Subcutaneous abdominal adipose tissue (tissue), 5 donors: ENCODE data around the gene ADARB1.

Experiments
- H3K27ac ChIP-seq: one replicate; pipeline ENCODE4 v1.7.0; 2013; ENCODE audit warnings: low read depth, mild to moderate bottlenecking, inconsistent platforms, low read length, moderate library complexity
- H3K27me3 ChIP-seq, 5 donors: one replicate each; pipeline ENCODE4 v1.7.0; 2013; ENCODE audit warnings: low read length in 5 of 5, inconsistent platforms in 1 of 5; ENCODE audit not compliant: control insufficient read depth in 5 of 5, insufficient read depth in 4 of 5
- H3K36me3 ChIP-seq, 5 donors: one replicate each; pipeline ENCODE4 v1.7.0; 2013; ENCODE audit warnings: low read length in 5 of 5; ENCODE audit not compliant: control insufficient read depth in 5 of 5, insufficient read depth in 5 of 5
- H3K4me1 ChIP-seq, 5 donors: one replicate each; pipeline ENCODE4 v1.7.0; 2013; ENCODE audit warnings: low read length in 5 of 5, mild to moderate bottlenecking in 3 of 5, moderate library complexity in 1 of 5; ENCODE audit not compliant: control insufficient read depth in 5 of 5, insufficient read depth in 5 of 5
- H3K4me3 ChIP-seq, 5 donors: one replicate each; pipeline ENCODE4 v1.7.0; 2013; ENCODE audit warnings: low read length in 5 of 5, low read depth in 1 of 5
- H3K9ac ChIP-seq, 5 donors: one replicate each; pipeline ENCODE4 v1.7.0; 2013; ENCODE audit warnings: low read length in 5 of 5, mild to moderate bottlenecking in 4 of 5, moderate library complexity in 3 of 5
- H3K9me3 ChIP-seq, 5 donors: one replicate each; pipeline ENCODE4 v1.7.0; 2013; ENCODE audit warnings: low read length in 5 of 5; ENCODE audit not compliant: control insufficient read depth in 5 of 5
- donor health status: healthy.
- donor health status: healthy.
- donor health status: healthy.
- donor health status: healthy.
- donor health status: healthy.

The ADARB1 gene

DNA sequence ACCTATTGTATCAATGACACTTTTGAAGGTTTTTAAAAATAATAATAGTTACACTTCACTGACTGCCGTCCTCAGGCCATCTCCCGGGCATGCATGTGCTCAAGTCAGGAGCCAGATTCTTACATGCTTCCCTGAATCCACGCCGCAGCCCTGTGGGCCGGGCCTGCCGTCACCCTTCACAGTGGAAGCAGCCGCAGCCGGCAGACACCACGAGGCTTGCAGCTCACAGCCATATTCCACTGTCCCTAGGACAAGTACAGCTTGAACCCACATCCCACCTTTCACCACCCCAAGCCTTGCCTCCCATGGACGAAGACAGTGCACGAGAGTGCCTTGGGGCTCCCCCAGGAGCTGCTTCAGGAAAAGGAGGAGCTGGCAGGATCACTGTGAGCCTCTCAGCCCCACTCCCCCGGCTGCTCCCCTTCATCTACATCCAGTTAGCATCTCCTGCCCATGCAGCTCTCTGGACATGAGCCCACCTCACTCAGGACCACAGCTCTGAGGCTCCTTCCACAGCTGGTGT lies 136.1 kb downstream of the ADARB1 start:
- H3K27ac ChIP-seq, result no peak overlapping the region
- H3K27me3 ChIP-seq, result no peaks in the 10 kb centered on the region
- peaks cover 0 to 3% (median 0%) of the 10 kb centered on the region in 5 donors for H3K4me1 ChIP-seq
- H3K9ac ChIP-seq, result peak overlapping the region in 1 of 5 donors; percentile 6
- no peak overlapping the region for H3K4me3 ChIP-seq
- H3K36me3 ChIP-seq, result peaks cover 4 to 39% (median 35%) of the 10 kb centered on the region in 5 donors
- H3K9me3 ChIP-seq, result no peaks in the 10 kb centered on the region

DNA sequence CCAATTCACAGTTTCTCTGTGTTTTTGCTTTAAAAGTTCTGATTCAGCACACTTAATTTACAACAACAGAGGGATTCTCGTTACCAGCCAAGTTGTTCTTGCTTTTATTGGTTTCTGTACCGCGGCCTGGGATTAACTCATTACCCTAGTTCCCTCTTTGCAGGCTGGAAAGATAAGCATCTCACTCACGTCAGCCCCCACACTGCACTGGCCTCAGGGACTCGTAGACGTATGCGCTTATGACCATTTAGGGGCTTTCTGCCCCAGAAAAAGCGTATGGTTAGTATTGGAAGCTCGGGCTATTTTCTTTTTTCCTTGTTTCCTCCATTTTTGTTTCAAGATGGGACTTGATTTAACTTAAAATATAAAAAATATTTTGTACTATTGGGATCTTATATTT lies 137.3 kb downstream of the ADARB1 start:
- H3K27me3 ChIP-seq, result no peaks in the 10 kb centered on the region
- H3K9ac ChIP-seq, result no peak overlapping the region
- H3K27ac ChIP-seq, result no peak overlapping the region
- H3K4me3 ChIP-seq, result no peak overlapping the region
- peaks cover 0 to 4% (median 0%) of the 10 kb centered on the region in 5 donors for H3K9me3 ChIP-seq
- peaks cover 0 to 3% (median 0%) of the 10 kb centered on the region in 5 donors for H3K4me1 ChIP-seq
- peaks cover 0 to 39% (median 34%) of the 10 kb centered on the region in 5 donors for H3K36me3 ChIP-seq

DNA sequence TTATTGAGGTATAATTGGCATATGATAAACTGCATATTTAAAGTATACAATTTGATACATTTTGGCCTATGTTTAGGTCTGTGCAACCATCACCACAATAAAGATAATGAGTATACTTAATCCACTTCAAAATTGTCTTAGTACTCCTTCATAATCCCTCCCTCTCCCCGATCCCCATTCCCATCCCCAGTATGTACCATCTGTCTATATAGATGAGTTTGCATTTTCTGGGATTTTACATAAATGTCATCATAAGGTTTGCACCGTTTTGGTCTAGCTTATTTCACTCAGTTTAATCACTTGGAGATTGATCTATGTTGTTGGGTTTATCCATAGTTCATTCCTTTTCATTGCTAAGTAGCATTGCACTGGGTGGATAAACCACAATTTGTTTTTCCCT lies 139.0 kb downstream of the ADARB1 start:
- Histone ChIP-seq H3K4me1 (peaks cover 0 to 3% (median 0%) of the 10 kb centered on the region in 5 donors), H3K27ac (no peak overlapping the region), H3K9ac (no peak overlapping the region), H3K9me3 (peaks cover 0 to 10% (median 3%) of the 10 kb centered on the region in 5 donors), H3K4me3 (no peak overlapping the region), H3K36me3 (peaks cover 3 to 25% (median 22%) of the 10 kb centered on the region in 5 donors), H3K27me3 (no peaks in the 10 kb centered on the region)

DNA sequence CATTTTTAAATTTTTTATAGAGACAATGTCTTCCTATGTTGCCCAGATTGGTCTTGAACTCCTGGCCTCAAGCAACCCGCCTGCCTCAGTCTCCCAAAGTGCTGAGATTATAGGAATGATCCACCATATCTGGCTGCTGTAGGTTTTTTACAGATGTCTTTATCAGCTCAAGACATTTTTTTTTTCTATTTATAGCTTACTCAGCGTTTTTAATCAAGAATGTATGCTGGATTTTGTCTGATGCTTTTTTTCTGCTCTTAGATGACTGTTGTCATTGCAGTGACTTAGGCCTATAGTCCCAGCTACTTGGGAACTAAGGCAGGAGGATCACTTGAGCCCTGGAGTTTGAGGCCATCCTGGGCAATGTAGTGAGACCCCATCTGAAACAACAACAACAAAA lies 140.8 kb downstream of the ADARB1 start:
- Histone ChIP-seq H3K4me3 (no peak overlapping the region), H3K27me3 (no peaks in the 10 kb centered on the region), H3K9me3 (peaks cover 0 to 10% (median 3%) of the 10 kb centered on the region in 5 donors), H3K36me3 (peaks cover 3 to 25% (median 19%) of the 10 kb centered on the region in 5 donors), H3K27ac (no peak overlapping the region), H3K4me1 (peaks cover 0 to 8% (median 5%) of the 10 kb centered on the region in 5 donors), H3K9ac (no peak overlapping the region)

DNA sequence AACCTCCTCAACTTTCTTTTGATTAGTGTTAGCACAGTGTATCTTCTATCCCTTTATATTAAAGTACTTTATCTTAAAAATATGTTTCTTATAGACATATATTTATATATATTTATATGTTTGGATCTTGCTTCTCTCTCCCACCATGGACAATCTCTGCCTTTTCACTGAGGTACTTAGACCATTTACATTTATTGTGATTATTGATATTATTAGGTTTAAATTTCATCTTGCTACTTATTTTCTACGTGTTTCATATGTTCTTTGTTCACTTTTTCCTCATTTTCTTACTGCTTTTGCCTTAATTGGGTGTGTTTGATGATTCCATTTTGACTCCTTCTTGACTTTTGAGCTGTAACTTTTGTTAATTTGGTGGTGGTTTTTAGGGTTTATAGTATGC lies 142.6 kb downstream of the ADARB1 start:
- H3K9me3 ChIP-seq, result peaks cover 0 to 10% (median 3%) of the 10 kb centered on the region in 5 donors
- H3K4me3 ChIP-seq, result no peak overlapping the region
- no peak overlapping the region for H3K27ac ChIP-seq
- no peak overlapping the region for H3K9ac ChIP-seq
- H3K4me1 ChIP-seq, result peaks cover 0 to 12% (median 8%) of the 10 kb centered on the region in 5 donors
- no peaks in the 10 kb centered on the region for H3K27me3 ChIP-seq
- peaks cover 3 to 30% (median 25%) of the 10 kb centered on the region in 5 donors for H3K36me3 ChIP-seq

DNA sequence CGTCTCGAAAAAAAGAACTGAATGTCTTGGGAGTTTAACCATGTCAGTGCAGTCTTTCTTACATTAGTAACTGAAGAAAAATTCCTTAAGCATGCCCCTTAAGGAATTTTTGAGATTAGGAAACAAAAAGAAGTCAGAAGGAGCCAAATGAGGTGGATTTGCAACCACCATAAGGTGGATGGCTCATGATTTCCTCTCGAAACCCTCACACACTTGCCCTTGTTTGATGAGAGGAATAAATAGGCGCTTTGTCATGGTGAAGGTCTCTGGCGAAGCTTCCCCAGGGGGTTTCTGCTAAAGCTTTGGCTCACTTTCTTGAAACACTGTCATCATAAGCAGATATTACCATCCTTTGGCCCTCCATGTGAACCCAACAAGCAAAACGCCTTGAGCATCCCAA lies 145.1 kb downstream of the ADARB1 start:
- Histone ChIP-seq H3K36me3 (peaks cover 3 to 43% (median 37%) of the 10 kb centered on the region in 5 donors), H3K27me3 (no peaks in the 10 kb centered on the region), H3K4me1 (peaks cover 0 to 12% (median 8%) of the 10 kb centered on the region in 5 donors), H3K9me3 (peaks cover 0 to 10% (median 3%) of the 10 kb centered on the region in 5 donors), H3K27ac (no peak overlapping the region), H3K9ac (no peak overlapping the region), H3K4me3 (no peak overlapping the region)

DNA sequence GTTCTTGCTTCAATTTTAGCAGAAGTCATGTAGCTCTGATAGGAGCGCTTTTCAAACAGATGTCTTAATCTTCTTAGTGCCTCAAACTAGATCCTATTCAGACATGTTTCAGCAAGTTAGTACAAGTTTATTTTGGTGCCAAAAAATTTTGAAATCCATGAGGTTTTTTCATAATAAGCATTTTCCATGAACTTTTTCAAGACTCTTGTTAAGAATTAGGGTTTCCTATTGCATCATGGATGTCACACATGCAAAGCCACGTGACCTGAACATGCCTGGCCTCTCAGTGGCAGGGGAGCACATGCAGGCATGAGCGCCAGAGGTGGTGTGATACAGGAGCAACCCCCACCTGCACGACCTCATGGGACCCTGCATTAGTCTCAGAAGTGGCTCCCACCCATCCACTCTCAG lies 145.7 kb downstream of the ADARB1 start:
- Histone ChIP-seq H3K27me3 (no peaks in the 10 kb centered on the region), H3K4me3 (no peak overlapping the region), H3K9me3 (peaks cover 0 to 10% (median 3%) of the 10 kb centered on the region in 5 donors), H3K27ac (no peak overlapping the region), H3K4me1 (peaks cover 0 to 12% (median 8%) of the 10 kb centered on the region in 5 donors), H3K9ac (no peak overlapping the region), H3K36me3 (peaks cover 3 to 43% (median 37%) of the 10 kb centered on the region in 5 donors)

DNA sequence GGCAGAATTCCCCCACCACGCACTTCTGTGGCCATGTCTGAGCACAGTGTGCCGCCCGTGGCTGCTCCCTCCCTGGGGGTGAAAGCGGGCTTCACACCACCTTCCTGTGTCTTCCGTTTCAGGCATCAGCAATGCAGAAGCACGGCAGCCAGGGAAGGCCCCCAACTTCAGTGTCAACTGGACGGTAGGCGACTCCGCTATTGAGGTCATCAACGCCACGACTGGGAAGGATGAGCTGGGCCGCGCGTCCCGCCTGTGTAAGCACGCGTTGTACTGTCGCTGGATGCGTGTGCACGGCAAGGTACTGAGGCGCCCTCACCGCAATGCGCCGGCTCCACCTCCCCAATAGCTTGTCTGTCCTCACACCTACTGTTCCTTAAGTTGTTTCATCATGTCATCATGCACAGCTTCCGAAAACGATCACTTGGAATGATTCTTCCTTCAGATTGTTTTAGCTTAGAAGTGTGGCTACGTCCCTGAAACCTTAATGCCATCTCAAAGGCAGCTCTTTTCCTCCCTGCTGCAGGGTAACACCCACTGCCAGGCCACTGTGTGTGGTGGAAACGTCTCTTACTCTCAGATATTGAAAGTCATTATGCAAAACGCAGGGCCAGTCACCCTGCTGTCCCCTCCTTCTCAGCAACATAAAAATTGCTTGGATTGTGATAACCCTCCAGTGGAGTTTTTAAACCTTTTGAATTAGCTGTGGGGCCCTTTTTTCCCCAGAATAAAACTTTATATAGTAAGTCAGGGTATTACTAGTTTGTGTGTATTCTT lies 146.5 kb downstream of the ADARB1 start:
- Histone ChIP-seq H3K4me3 (no peak overlapping the region), H3K9me3 (peaks cover 0 to 10% (median 3%) of the 10 kb centered on the region in 5 donors), H3K27me3 (no peaks in the 10 kb centered on the region), H3K27ac (no peak overlapping the region), H3K36me3 (peaks cover 3 to 43% (median 37%) of the 10 kb centered on the region in 5 donors), H3K9ac (no peak overlapping the region), H3K4me1 (peaks cover 0 to 12% (median 8%) of the 10 kb centered on the region in 5 donors)

DNA sequence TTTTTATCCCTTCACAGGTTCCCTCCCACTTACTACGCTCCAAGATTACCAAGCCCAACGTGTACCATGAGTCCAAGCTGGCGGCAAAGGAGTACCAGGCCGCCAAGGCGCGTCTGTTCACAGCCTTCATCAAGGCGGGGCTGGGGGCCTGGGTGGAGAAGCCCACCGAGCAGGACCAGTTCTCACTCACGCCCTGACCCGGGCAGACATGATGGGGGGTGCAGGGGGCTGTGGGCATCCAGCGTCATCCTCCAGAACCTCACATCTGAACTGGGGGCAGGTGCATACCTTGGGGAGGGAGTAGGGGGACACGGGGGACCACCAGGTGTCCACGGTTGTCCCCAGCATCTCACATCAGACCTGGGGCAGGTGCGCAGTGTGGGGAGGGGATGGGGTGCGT lies 147.6 kb downstream of the ADARB1 start:
- Histone ChIP-seq H3K4me1 (peaks cover 0 to 12% (median 8%) of the 10 kb centered on the region in 5 donors), H3K9me3 (peaks cover 0 to 3% (median 3%) of the 10 kb centered on the region in 5 donors), H3K27ac (no peak overlapping the region), H3K4me3 (no peak overlapping the region), H3K36me3 (peaks cover 3 to 43% (median 37%) of the 10 kb centered on the region in 5 donors), H3K9ac (no peak overlapping the region), H3K27me3 (no peaks in the 10 kb centered on the region)
